ENCODE results near the gene SOX21.

SOX21 gene

GRCh38 chr13:94674609-94675348, 37.6 kb downstream of the SOX21 start:
- peak; percentile 63 for FAIRE-seq

DNA sequence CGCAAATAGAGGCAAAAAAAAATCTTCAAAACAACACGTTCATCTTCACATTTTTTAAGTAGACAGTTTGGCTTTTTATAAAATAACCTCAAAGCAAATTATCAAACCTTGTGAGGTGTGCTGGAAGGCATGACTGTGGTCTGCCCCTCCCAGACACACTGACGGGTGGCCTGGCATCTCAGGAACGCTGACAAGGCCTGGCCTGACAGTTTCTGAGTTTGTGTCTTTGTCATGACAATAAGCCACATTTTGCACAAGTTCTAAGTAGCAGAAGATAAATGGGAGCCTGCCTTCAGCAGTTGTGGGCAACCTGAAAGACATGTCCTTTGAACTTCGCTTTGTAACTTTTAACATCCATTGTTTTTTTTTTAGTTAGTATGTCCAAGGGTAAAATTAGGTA, 38.5 kb downstream of the SOX21 start:
- FAIRE-seq = no peak

GRCh38 chr13:94672400-94672799, 39.9 kb downstream of the SOX21 start:
- FAIRE-seq = no peak

DNA sequence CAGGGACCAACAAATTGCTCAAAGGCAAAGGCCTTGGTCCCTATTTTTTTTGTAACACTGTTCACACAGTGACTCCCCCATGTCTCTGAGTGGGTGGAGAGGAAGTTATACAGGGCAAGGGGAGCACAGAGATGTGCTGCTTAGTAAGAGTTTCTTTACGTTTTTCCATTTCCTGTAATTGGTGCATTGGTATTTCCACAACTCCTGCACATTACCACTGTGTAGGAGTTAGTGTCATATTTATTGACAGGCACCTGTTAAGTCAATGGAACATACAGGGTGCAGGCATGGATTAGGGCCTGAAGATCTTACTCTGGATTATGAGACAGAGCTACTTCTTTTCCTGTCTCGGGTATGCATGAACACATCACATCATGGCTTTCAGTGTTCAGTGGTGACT, 45.2 kb downstream of the SOX21 start:
- no peak for FAIRE-seq

DNA sequence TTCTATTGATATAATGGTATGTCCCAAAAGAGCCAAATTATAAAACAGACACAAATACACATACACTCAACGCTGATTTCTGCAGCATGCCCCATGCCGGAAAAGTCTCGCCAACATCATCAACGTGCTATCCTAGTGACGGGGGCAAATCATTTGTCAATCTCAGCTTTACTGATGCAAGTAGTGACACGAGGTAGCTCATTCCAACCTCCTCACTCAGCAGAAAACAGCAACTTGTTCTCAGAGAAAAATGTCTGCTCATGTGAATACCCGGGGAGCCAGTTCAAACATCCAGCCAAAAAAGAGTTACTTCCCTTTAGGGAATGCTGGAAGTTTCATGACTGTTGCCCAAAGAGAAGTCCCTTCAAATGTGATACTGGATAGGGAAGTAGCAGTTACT, 46.3 kb downstream of the SOX21 start:
- no peak for FAIRE-seq

DNA sequence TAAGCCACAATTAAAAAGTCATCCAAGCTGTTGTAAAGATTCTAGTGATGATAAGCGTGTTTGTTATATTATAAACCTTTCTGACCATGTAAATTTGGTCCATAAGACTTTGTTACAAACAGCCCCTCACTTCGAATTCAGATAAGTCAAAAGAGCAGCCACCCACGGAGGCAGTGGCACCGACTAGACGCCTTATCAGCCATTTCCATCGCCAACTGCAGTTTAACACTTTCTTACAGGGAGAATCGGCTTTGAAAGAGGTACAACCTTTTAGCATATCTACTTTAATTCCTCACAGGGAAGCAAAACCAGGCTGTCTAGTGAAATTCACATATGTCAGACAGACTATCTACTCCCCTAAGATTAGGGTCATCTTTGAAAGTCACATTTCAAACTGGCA, 47.5 kb downstream of the SOX21 start:
- FAIRE-seq = no peak

DNA sequence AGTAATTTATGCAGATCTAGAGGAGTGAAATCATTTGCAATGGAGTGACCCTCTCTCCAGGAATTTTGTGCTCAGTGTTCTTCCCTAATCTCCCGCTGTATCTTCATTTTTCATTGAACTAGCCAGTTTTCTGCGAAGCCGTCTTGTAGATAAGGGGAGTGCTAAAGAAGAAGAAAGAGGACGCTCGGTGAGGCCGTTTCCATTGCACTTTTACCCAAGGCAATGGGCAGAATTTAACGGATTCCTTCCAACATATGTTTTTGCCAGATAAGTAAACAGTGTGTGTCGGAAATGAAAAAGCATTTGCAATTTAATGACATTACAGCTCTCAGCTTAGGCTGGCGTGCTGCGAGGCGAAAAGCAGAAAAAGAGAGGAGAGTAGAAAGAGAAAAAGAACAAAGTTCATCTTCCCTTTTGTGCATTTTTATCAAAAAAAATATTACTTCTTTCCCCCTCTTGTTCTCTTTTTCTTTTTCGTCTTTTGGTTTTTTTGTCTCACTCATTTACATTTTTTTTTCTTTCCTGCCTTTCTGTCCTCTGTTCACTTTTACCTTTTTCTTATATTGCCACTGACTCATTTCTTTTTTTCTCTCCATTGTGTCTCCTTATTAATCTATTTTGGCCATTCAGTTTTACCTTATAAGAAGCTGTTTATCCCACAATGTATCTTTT, 49.9 kb downstream of the SOX21 start:
- FAIRE-seq = no peak

DNA sequence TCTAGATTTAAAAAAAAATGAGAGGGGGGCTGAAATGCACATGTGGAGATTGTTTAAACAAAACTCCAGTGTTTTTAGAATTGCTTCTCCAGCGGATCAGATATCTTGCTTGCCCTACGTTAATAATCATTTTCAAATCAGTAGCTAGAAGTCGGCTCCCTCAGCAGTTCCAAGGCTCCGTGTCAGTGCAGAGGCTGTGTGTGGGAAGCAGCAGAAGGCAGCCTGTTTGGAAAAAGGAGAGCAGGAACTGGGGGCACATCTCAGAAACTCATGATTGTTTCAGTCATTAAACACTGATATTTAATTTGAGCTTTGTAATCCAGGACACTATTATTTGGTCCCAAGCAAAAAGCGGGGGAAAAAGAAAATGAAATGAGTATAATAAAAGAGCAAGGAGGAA, 50.9 kb downstream of the SOX21 start:
- no peak for FAIRE-seq

DNA sequence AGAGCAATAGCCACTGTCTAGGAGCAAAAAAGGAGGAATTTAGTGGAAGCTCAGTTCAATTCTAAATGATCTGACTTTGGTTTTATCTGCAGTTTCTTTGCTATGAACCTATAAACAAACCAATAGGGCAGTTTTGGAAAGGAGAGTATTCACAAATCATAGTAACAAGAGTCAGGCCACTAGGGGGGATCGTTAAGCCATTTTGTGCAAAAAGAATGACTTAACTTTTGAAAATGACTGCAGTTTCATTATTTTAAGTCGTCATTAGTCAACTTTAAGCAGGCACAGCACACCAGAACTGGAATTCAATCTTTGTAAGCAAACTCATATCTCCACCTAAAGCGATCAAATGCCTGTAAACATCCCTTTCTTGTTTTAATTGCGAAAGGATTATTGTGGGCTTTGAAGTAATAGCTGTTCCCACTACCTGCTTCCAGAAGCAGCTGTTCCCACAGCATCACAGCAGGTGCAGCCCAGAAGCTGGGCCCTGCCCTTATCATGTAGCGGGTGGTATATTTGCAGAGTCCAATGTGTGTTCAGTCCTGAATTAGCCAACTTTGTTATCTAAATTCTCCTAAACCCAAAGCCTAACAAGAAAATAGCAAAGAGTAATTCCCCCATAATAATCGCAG, 51.5 kb downstream of the SOX21 start:
- FAIRE-seq = no peak

All from TTC549 (cell line).